Kidney (tissue), 14 donors: ENCODE results near the gene SUPV3L1. TPM values are rescaled to one million over a fixed set of nuclear protein-coding genes. Genes with fewer than 3 reads are reported as not detected.

Source experiments
- DNase-seq, 5 donors: peaks; one replicate each; pipeline ENCODE4 v3.0.0-alpha.2; 2013 to 2020
- FAIRE-seq: peaks from 2 replicates; lab custom pipeline; 2012; peaks lifted over from hg19 to GRCh38; lab: Jason Lieb, UNC
- H3K27ac ChIP-seq, 2 donors: one replicate each; pipeline ENCODE4 v1.7.0; 2013; ENCODE audit warnings: low read depth in 2 of 2, low read length in 2 of 2, inconsistent platforms in 1 of 2
- H3K27me3 ChIP-seq: one replicate; pipeline ENCODE4 v1.7.1; 2013; ENCODE audit warnings: low read length, inconsistent platforms; ENCODE audit not compliant: control insufficient read depth, insufficient read depth
- H3K36me3 ChIP-seq, 3 donors: one replicate each; pipeline versions ENCODE4 v1.7.0 to v1.7.1; 2013; ENCODE audit warnings: low read length in 3 of 3, control low read depth in 1 of 3, inconsistent platforms in 1 of 3; ENCODE audit not compliant: insufficient read depth in 3 of 3, control insufficient read depth in 2 of 3
- H3K4me1 ChIP-seq, 3 donors: one replicate each; pipeline versions ENCODE4 v1.7.0 to v1.7.1; 2013; ENCODE audit warnings: low read length in 3 of 3, inconsistent platforms in 1 of 3, low read depth in 1 of 3; ENCODE audit not compliant: control insufficient read depth in 2 of 3, insufficient read depth in 2 of 3
- H3K4me3 ChIP-seq, 3 donors: one replicate each; pipeline versions ENCODE4 v1.7.0 to v1.8.1; 2013; ENCODE audit warnings: low read length in 3 of 3, control low read depth in 1 of 3, inconsistent platforms in 1 of 3
- H3K9ac ChIP-seq, 3 donors: one replicate each; pipeline versions ENCODE4 v1.7.0 to v1.7.1; 2013; ENCODE audit warnings: low read length in 3 of 3, control low read depth in 1 of 3, inconsistent platforms in 1 of 3
- H3K9me3 ChIP-seq, 3 donors: one replicate each; pipeline versions ENCODE4 v1.7.0 to v1.7.1; 2013; ENCODE audit warnings: low read length in 3 of 3, control low read depth in 1 of 3, inconsistent platforms in 1 of 3; ENCODE audit not compliant: control insufficient read depth in 2 of 3, insufficient read depth in 1 of 3
- CTCF ChIP-seq: IDR thresholded peaks from 3 replicates; pipeline ENCODE4 v1.5.1; 2012; ENCODE audit warnings: mild to moderate bottlenecking, moderate library complexity, borderline replicate concordance; ENCODE audit not compliant: insufficient read depth; ENCODE audit errors: extremely low read depth
- intact Hi-C: fragments of 100-400 bp; cut with DNase I; formaldehyde crosslinking; loops from one replicate; pipeline ENCODE4 v1.11.1; 2022
- polyA plus RNA-seq: library from polyadenylated mRNA; stranded (reverse); fragments of 350-450 nt; fragmentation: Illumina TruSeq; extraction: RNeasy Lipid Tissue Mini Kit (QIAGEN cat#74804); gene quantifications from one replicate; pipeline ENCODE4 v1.2.3, GENCODE V29; 2014; ENCODE audit warnings: low read depth, low replicate concordance; ENCODE audit not compliant: insufficient read depth
- total RNA-seq: library from RNA; stranded (reverse); fragmentation: NEBNext Ultra II Directional; extraction: Animal tissue kit (Norgen Biotek cat#: 25700); gene quantifications from one replicate; pipeline ENCODE4 v1.2.1, GENCODE V29; 2021
- donor health status: control.
- donor health status: control.
- donor health status: control.
- donor health status: control.
- donor health status: control.
- donor health status: DM: yes; HTN: yes; CAD: no.
- donor health status: Normal renal cell carcinoma (clear cell type).

Gene SUPV3L1
- total and polyA plus RNA-seq, 2 donors from 2014 or later: 25.1 to 48.3 TPM

GRCh38 chr10:69254877-69255276 is 74.8 kb downstream of the SUPV3L1 start:
- H3K27ac ChIP-seq: no peak overlapping the region
- TF ChIP-seq CTCF: no peak
- intact Hi-C loops: no loop called here

More at GRCh38 chr10:69254877-69255276, 74.8 kb downstream of the SUPV3L1 start:
- Histone ChIP-seq H3K9ac (no peak overlapping the region), H3K9me3 (no peaks in the 10 kb centered on the region), H3K36me3 (peaks cover 0 to 22% (median 5%) of the 10 kb centered on the region in 3 donors), H3K4me3 (no peak overlapping the region), H3K27me3 (no peaks in the 10 kb centered on the region), H3K4me1 (no peaks in the 10 kb centered on the region)
- DNase-seq (no peak), FAIRE-seq (no peak)

Other genes starting within 250 kb of the SUPV3L1 start
- gene DDX21, start 224.1 kb upstream of the SUPV3L1 start, total RNA-seq: 49.4 TPM
- 8.9 TPM for gene DDX21, start 224.1 kb upstream of the SUPV3L1 start, polyA plus RNA-seq
- 26.7 TPM for gene KIFBP, start 191.4 kb upstream of the SUPV3L1 start, total RNA-seq
- 25.6 TPM for gene KIFBP, start 191.4 kb upstream of the SUPV3L1 start, polyA plus RNA-seq
- 130 TPM for gene SRGN, start 92.1 kb upstream of the SUPV3L1 start, total RNA-seq
- 65.7 TPM for gene SRGN, start 92.1 kb upstream of the SUPV3L1 start, polyA plus RNA-seq
- gene VPS26A, start 56.1 kb upstream of the SUPV3L1 start, total RNA-seq: 52.5 TPM
- gene VPS26A, start 56.1 kb upstream of the SUPV3L1 start, polyA plus RNA-seq: 38.9 TPM
- 27.4 TPM for gene HKDC1, start 40.1 kb downstream of the SUPV3L1 start, total RNA-seq
- 8.3 TPM for gene HKDC1, start 40.1 kb downstream of the SUPV3L1 start, polyA plus RNA-seq
- gene HK1, start 98.3 kb downstream of the SUPV3L1 start, total RNA-seq: 84.9 TPM
- 35.9 TPM for gene HK1, start 98.3 kb downstream of the SUPV3L1 start, polyA plus RNA-seq
- 0.38 TPM for gene TACR2, start 236.7 kb downstream of the SUPV3L1 start, total RNA-seq
- 0.37 TPM for gene TACR2, start 236.7 kb downstream of the SUPV3L1 start, polyA plus RNA-seq